SU-DHL-6 (cell line): Measurements from ENCODE around the gene ISY1.

ENCODE experiments used
- EZH2phosphoT487 ChIP-seq: fragments of 200-600 bp; sonication (generic), shearing (Covaris generic); conservative IDR thresholded peaks from 2 replicates; pipeline ENCODE4 v1.6.1; 2018; ENCODE audit warnings: mild to moderate bottlenecking, antibody characterized with exemption, low read length, moderate library complexity, mixed read lengths
- TF ChIP-seq, protein P1 (sequence below): fragments of 200-600 bp; sonication (generic); IDR thresholded peaks from one replicate; pipeline ENCODE4 v1.5.1; 2017; ENCODE audit warnings: antibody characterized with exemption, mild to moderate bottlenecking, low read length, moderate library complexity; ENCODE audit not compliant: insufficient read depth, poor library complexity, severe bottlenecking

DNA sequence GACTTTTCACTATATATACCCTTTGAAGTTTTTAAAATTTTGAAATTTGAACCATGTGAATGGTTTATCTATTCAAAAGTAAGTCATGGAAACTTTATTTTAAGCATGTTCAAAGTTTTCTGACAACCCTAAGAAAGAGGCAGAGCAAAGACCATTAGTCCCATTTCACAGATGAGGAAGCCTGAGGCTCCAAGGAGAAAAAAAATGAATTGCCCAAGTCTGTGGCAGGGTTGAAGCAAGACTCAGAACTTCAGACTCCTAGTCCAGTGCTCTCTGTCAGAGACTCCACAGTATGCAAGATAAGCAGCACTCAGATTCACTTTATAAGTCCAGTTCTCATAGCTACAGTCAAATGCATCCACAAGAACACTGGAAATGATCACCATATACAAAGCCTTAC is 43.7 kb downstream of the ISY1 start:
- TF ChIP-seq, protein P1, sequence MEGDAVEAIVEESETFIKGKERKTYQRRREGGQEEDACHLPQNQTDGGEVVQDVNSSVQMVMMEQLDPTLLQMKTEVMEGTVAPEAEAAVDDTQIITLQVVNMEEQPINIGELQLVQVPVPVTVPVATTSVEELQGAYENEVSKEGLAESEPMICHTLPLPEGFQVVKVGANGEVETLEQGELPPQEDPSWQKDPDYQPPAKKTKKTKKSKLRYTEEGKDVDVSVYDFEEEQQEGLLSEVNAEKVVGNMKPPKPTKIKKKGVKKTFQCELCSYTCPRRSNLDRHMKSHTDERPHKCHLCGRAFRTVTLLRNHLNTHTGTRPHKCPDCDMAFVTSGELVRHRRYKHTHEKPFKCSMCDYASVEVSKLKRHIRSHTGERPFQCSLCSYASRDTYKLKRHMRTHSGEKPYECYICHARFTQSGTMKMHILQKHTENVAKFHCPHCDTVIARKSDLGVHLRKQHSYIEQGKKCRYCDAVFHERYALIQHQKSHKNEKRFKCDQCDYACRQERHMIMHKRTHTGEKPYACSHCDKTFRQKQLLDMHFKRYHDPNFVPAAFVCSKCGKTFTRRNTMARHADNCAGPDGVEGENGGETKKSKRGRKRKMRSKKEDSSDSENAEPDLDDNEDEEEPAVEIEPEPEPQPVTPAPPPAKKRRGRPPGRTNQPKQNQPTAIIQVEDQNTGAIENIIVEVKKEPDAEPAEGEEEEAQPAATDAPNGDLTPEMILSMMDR, result no peak
- no peak for TF ChIP-seq EZH2phosphoT487
